CD4-positive, alpha-beta T cell (primary cell): ENCODE measurements around the gene LBR. TPM values are rescaled to one million over a fixed set of nuclear protein-coding genes. Genes with fewer than 3 reads are reported as not detected.
"Not testable (repeated sequence)": the region's sequence is repeated elsewhere in the genome, so short reads cannot be mapped to it uniquely, and the experiment has no call there.

Source experiments
- ATAC-seq: fragments of 200-7000 bp; cut with Tn5 transposase; one replicate; pipeline ENCODE4 v1.10.0; 2022; ENCODE audit warnings: mild to moderate bottlenecking; ENCODE audit not compliant: poor library complexity
- CTCF ChIA-PET: fragments of 350-600 bp; sonication (Branson Sonifier 250); formaldehyde crosslinking; loops from one replicate; lab custom pipeline; 2021; ENCODE audit warnings: antibody characterized with exemption, inconsistent platforms; lab: Charles Lee
- POLR2A ChIA-PET: fragments of 350-600 bp; sonication (Branson Sonifier 250); formaldehyde crosslinking; loops from one replicate; lab custom pipeline; 2021; ENCODE audit warnings: antibody characterized with exemption, inconsistent platforms; lab: Charles Lee
- DNase-seq, 14 experiments: peaks; one replicate each; pipeline ENCODE4 v3.0.0-alpha.2; 2013 to 2020; ENCODE audit warnings: mixed read lengths in 2 of 14
- H3K27ac ChIP-seq, 2 donors: one replicate each; pipeline versions ENCODE4 v1.5.1 to v1.7.0; 2013; ENCODE audit warnings: low read length in 2 of 2, low read depth in 1 of 2, mild to moderate bottlenecking in 1 of 2
- H3K27me3 ChIP-seq, 2 experiments: 1 replicate in 1 of 2; 2 replicates in 1 of 2; pipeline versions ENCODE4 v1.6.1 to v1.7.0; 2013; ENCODE audit warnings: low read length in 2 of 2, control low read depth in 1 of 2, mild to moderate bottlenecking in 1 of 2, moderate library complexity in 1 of 2; ENCODE audit not compliant: insufficient read depth in 2 of 2, control insufficient read depth in 1 of 2
- H3K36me3 ChIP-seq: one replicate; pipeline ENCODE4 v1.6.1; 2013; ENCODE audit warnings: low read length, control low read depth; ENCODE audit not compliant: insufficient read depth
- H3K4me1 ChIP-seq: one replicate; pipeline ENCODE4 v1.6.1; 2013; ENCODE audit warnings: low read length, control low read depth; ENCODE audit not compliant: insufficient read depth
- H3K4me3 ChIP-seq: one replicate; pipeline ENCODE4 v1.5.1; 2013; ENCODE audit warnings: mild to moderate bottlenecking, low read length, moderate library complexity
- H3K9me3 ChIP-seq, 2 experiments: 1 replicate in 1 of 2; 2 replicates in 1 of 2; pipeline versions ENCODE4 v1.6.1 to v1.7.0; 2013; ENCODE audit warnings: low read length in 2 of 2, mild to moderate bottlenecking in 2 of 2, control low read depth in 1 of 2, moderate library complexity in 1 of 2; ENCODE audit not compliant: control insufficient read depth in 1 of 2, insufficient read depth in 1 of 2
- H3K27ac Mint-ChIP-seq: one replicate; pipeline ENCODE4 v1.8.0; 2020; ENCODE audit warnings: mixed read lengths
- H3K27me3 Mint-ChIP-seq: one replicate; pipeline ENCODE4 v1.8.0; 2021; ENCODE audit warnings: mixed read lengths
- H3K36me3 Mint-ChIP-seq: one replicate; pipeline ENCODE4 v1.8.0; 2021; ENCODE audit warnings: low read depth, mixed read lengths
- H3K4me1 Mint-ChIP-seq: one replicate; pipeline ENCODE4 v1.8.0; 2021; ENCODE audit warnings: low read depth, mixed read lengths
- H3K4me3 Mint-ChIP-seq: one replicate; pipeline ENCODE4 v1.8.0; 2020; ENCODE audit warnings: mild to moderate bottlenecking, mixed read lengths
- H3K9me3 Mint-ChIP-seq: one replicate; pipeline ENCODE4 v1.8.0; 2020; ENCODE audit warnings: mixed read lengths
- CTCF ChIP-seq: fragments of 200-600 bp; IDR thresholded peaks from one replicate; pipeline ENCODE4 v1.8.0; 2022; ENCODE audit warnings: antibody characterized with exemption, mild to moderate bottlenecking
- intact Hi-C, 2 experiments: fragments of 100-400 bp; cut with DNase I in 1 of 2; cut with micrococcal nuclease in 1 of 2; formaldehyde crosslinking; loops; one replicate each; pipeline versions ENCODE4 v1.15.1 to v1.9.0; 2023 to 2025; cut with DNase I, micrococcal nuclease
- total RNA-seq, 174 experiments: library from RNA in 2 of 174; stranded (reverse) in 2 of 174; gene quantifications; one replicate each; pipeline ENCODE4 v1.2.3 and lab custom pipeline; 2021 to 2026

LBR gene
- total RNA-seq, 2 experiments from 2014 or later, result 118 to 129 TPM

- ChIA-PET CTCF (no interaction called here), POLR2A (interaction anchor here (0.6 kb wide), 1 partner anchor 49 kb away, joined by 5 read pairs; no protein-coding TSS in a partner anchor)
- Mint-ChIP-seq H3K27me3 (no peaks in the 10 kb centered on the region), H3K36me3 (peaks cover 34% of the 10 kb centered on the region), H3K9me3 (no peaks in the 10 kb centered on the region), H3K4me1 (no peaks in the 10 kb centered on the region), H3K4me3 (no peak overlapping the region), H3K27ac (no peak overlapping the region)
- no peaks in the 10 kb centered on the region for H3K4me1 ChIP-seq
- no peak for DNase-seq
- no peak overlapping the region for H3K27ac ChIP-seq
- H3K9me3 ChIP-seq, result no peaks in the 10 kb centered on the region
- no peak for TF ChIP-seq CTCF
- no peak for ATAC-seq
- H3K4me3 ChIP-seq, result no peak overlapping the region
- H3K36me3 ChIP-seq, result peaks cover 32% of the 10 kb centered on the region
- intact Hi-C loops, result no loop called here
- H3K27me3 ChIP-seq, result no peaks in the 10 kb centered on the region
These were observed 31.5 kb downstream of the LBR start for GRCh38 chr1:225396357-225396756.

GRCh38 chr1:225389843-225390242 lies 38.0 kb downstream of the LBR start:
- ChIA-PET POLR2A (interaction anchor here (0.6 kb wide), 1 partner anchor 174 kb away, joined by 3 read pairs; no protein-coding TSS in a partner anchor), CTCF (interaction anchor here (0.5 kb wide), 1 partner anchor 50 kb away, joined by 5 read pairs; no protein-coding TSS in a partner anchor)
- no peaks in the 10 kb centered on the region for H3K9me3 Mint-ChIP-seq
- Histone ChIP-seq H3K27me3 (no peaks in the 10 kb centered on the region), H3K4me1 (peaks cover 2% of the 10 kb centered on the region), H3K36me3 (no peaks in the 10 kb centered on the region), H3K27ac (no peak overlapping the region), H3K9me3 (no peaks in the 10 kb centered on the region), H3K4me3 (no peak overlapping the region)
- H3K4me1 Mint-ChIP-seq, result peaks cover 4% of the 10 kb centered on the region
- H3K27ac Mint-ChIP-seq, result no peak overlapping the region
- H3K4me3 Mint-ChIP-seq, result no peak overlapping the region
- H3K36me3 Mint-ChIP-seq, result no peaks in the 10 kb centered on the region
- TF ChIP-seq CTCF, result no peak
- intact Hi-C loops, result no loop called here
- H3K27me3 Mint-ChIP-seq, result no peaks in the 10 kb centered on the region
- DNase-seq (no peak), ATAC-seq (no peak)

- DNase-seq, result no peak
- Histone ChIP-seq H3K4me3 (no peak overlapping the region), H3K27ac (no peak overlapping the region), H3K9me3 (no peaks in the 10 kb centered on the region), H3K27me3 (no peaks in the 10 kb centered on the region), H3K36me3 (no peaks in the 10 kb centered on the region), H3K4me1 (peaks cover 2% of the 10 kb centered on the region)
- no peaks in the 10 kb centered on the region for H3K36me3 Mint-ChIP-seq
- no peak overlapping the region for H3K4me3 Mint-ChIP-seq
- H3K27ac Mint-ChIP-seq, result no peak overlapping the region
- CTCF ChIA-PET, result no interaction called here
- TF ChIP-seq CTCF, result no peak
- H3K27me3 Mint-ChIP-seq, result no peaks in the 10 kb centered on the region
- POLR2A ChIA-PET, result no interaction called here
- peaks cover 4% of the 10 kb centered on the region for H3K4me1 Mint-ChIP-seq
- no peak for ATAC-seq
- intact Hi-C loops, result no loop called here
- no peaks in the 10 kb centered on the region for H3K9me3 Mint-ChIP-seq
These were observed 39.5 kb downstream of the LBR start for GRCh38 chr1:225388372-225388771.

GRCh38 chr1:225386860-225387259 lies 41.0 kb downstream of the LBR start:
- H3K4me3 Mint-ChIP-seq, H3K4me1 Mint-ChIP-seq, H3K36me3 Mint-ChIP-seq, H3K9me3 ChIP-seq, DNase-seq, H3K27ac Mint-ChIP-seq, H3K4me1 ChIP-seq, H3K4me3 ChIP-seq, ATAC-seq, H3K27me3 Mint-ChIP-seq, CTCF ChIA-PET, H3K9me3 Mint-ChIP-seq, intact Hi-C loops, H3K36me3 ChIP-seq, H3K27ac ChIP-seq, H3K27me3 ChIP-seq, POLR2A ChIA-PET: not testable (repeated sequence)
